Hematopoietic multipotent progenitor cell treated with erythropoietin and hydrocortisone succinate and interleukin-3 and kit ligand, for 4 days (in vitro differentiated cells): ENCODE measurements around the gene UGT1A8.

Experiments
- DNase-seq: peaks from one replicate; pipeline ENCODE4 v3.0.0-alpha.2; 2015

Gene UGT1A8

DNA sequence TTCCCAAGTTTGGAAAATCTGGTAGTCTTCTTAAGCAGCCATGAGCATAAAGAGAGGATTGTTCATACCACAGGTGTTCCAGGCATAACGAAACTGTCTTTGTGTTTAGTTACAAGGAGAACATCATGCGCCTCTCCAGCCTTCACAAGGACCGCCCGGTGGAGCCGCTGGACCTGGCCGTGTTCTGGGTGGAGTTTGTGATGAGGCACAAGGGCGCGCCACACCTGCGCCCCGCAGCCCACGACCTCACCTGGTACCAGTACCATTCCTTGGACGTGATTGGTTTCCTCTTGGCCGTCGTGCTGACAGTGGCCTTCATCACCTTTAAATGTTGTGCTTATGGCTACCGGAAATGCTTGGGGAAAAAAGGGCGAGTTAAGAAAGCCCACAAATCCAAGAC is 154.7 kb downstream of the UGT1A8 start:
- no peak for DNase-seq

DNA sequence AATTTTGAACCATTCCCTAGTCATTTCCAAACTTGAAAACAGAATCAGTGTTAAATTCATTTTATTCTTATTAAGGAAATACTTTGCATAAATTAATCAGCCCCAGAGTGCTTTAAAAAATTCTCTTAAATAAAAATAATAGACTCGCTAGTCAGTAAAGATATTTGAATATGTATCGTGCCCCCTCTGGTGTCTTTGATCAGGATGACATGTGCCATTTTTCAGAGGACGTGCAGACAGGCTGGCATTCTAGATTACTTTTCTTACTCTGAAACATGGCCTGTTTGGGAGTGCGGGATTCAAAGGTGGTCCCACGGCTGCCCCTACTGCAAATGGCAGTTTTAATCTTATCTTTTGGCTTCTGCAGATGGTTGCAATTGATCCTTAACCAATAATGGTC is 155.2 kb downstream of the UGT1A8 start:
- DNase-seq: peak; percentile 13

- DNase-seq: no peak
Measured at GRCh38 chr2:233773854-233774253, 156.4 kb downstream of the UGT1A8 start.

DNA sequence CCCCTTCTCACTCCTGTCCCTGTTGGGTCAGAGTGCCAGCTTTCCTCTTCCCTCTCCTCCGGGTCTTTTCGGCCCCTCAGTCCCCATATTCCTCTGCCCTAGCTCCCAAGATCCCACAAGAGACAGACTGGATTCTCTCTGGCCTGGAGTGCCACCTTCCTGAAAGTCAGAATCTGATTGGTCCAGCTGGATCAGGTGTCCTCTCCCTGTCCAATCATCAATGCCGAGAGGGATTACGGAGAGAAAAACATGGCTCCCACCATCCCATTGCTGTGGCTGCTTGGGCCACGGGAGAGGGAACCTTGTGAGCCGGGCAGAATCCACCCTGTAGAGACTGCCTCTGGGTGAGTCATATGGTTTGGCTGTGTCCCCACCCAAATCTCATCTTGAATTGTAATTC is 158.0 kb downstream of the UGT1A8 start:
- DNase-seq: no peak

- DNase-seq: no peak
Measured at GRCh38 chr2:233778030-233778429, 160.6 kb downstream of the UGT1A8 start, which contains the start of gene MROH2A. TSS of gene MROH2A (plus strand) at chr2:233778330. CDS start at chr2:233779359, 1,029 bp downstream.

- no peak for DNase-seq
Measured at GRCh38 chr2:233779722-233780121, 162.3 kb downstream of the UGT1A8 start.

DNA sequence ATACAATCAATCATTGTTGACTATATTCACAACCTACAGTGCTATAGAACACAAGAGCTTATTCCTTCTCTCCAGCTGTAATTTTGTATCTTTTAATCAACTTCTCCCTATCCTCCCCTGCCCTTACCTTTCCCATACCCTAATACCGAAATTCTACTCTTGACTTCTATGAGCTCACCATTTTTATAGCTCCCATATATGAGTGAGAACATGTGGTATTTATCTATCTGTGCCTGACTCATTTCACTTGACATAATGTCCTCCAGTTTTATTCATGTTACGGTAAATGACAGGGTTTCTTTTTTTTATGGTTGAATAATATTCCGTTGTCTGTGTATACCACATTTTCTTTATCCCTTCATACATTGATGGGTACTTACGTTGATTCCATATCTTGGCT is 163.3 kb downstream of the UGT1A8 start:
- no peak for DNase-seq

- no peak for DNase-seq
Measured at GRCh38 chr2:233789554-233789953, 172.1 kb downstream of the UGT1A8 start.

DNA sequence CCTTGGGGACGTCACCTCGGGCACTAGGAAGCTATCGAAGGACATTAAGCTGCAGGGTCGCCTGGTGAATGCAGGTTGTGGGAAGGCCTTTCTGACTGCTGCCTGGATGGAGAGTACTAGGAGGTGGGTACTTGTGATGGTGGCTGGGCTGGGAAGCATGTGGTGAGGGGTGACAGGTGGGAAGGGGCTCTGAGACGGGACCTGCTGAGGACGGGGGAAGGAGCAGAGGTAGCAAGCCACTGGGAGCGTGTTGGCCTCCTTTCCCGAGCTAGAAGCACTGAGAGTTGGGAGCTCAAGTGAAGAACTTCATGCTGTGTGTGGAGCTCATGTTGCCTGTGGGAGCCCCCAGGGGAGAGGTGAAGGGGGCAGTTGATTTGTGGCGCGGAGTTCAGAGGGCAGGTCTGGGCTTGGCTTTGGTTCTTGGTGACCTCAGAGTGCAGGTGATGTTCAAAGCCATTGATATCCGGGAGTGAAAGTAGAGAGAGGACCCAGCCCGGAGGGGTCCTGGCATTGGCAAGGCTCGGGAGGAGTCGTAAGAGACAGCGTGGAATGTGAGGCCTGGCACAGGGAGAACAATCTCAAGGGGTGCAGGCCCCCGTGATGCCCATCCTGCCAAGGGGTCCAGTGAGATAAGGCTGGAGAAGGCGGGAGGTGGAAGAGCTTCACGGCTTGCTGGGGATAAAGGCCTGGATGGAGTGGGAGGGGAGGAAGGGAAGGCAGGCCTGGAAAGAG is 173.9 kb downstream of the UGT1A8 start:
- no peak for DNase-seq

GRCh38 chr2:233791883-233792329 is 174.5 kb downstream of the UGT1A8 start:
- no peak for DNase-seq

DNA sequence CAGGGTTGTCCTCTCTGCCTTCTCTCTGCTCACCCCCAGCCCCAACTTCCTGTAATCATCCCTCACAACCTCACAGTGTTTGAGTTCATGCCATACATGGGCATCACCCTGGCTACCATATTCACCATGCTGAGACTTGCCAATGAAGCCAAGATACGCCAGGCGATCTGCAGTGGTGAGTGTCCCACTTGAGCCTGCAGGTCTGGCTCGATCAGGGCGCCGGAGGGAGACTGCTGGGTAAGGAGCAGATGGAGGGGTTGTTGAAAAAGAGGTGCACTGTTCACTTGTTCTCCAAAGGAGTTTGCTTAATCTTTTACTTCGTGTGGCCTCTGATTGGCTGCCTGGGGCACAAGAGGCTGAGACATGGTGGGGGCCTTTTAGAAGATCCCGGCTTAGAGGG is 175.3 kb downstream of the UGT1A8 start:
- no peak for DNase-seq

DNA sequence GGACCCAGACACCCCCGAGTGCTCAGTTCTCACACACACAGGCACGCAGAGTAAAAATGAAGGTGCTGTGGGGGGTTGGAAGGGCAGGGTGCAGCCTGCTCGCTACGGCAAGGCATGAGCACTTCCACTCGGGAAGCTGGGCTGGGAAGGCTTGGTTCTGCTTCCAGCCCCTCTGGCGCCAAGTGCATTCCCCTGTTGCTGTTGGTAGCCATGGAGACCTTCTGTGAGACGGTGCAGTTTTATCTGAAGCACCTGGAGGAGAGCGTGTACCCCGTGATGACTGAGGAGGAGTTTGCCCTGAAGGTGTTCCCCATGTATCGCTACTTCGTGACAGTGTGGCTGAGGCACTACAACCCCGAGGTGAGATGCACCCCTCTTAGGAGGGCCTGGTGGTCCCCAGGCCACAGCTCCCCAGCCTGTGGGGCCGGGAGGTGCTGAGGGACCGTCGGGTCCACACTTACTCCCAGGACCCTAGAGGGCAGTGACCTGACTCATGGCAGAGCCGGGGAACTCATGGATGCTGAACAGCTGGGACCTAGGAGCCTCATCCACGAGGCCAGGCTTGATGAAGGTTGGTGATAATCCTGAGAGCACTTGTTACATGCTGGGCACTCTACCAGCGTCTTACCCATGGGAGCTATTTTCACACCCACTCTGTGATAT is 176.2 kb downstream of the UGT1A8 start:
- DNase-seq: no peak

DNA sequence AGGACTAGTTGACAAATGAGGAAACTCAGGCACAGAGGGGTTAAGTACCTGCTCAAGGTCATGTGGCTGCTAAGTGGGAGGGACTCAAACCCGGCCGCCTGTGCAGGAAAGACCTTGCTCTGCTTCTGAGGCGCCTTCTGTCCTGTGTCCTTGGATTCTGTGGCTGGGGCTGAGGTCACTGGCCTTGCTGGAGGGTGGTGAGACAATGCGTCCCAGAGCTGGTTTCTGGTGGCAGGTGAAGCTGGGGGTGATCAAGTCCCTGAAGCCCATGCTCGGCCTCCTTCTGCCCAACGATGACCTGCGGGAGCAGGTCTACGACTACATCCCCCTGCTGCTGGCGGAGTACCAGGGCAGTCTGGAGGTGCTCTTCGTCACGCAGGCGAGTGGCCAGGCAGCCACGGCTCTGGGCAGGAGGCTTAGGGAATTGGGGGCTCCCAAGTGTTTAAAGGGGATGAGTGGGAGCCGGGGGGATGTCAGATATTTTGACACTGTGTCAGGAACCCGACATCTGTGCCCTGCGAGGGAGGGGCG is 176.8 kb downstream of the UGT1A8 start:
- DNase-seq: no peak

- DNase-seq: no peak
Measured at GRCh38 chr2:233795735-233796171, 178.3 kb downstream of the UGT1A8 start.

- DNase-seq: peak; percentile 31
Measured at GRCh38 chr2:233796254-233796653, 178.8 kb downstream of the UGT1A8 start.

DNA sequence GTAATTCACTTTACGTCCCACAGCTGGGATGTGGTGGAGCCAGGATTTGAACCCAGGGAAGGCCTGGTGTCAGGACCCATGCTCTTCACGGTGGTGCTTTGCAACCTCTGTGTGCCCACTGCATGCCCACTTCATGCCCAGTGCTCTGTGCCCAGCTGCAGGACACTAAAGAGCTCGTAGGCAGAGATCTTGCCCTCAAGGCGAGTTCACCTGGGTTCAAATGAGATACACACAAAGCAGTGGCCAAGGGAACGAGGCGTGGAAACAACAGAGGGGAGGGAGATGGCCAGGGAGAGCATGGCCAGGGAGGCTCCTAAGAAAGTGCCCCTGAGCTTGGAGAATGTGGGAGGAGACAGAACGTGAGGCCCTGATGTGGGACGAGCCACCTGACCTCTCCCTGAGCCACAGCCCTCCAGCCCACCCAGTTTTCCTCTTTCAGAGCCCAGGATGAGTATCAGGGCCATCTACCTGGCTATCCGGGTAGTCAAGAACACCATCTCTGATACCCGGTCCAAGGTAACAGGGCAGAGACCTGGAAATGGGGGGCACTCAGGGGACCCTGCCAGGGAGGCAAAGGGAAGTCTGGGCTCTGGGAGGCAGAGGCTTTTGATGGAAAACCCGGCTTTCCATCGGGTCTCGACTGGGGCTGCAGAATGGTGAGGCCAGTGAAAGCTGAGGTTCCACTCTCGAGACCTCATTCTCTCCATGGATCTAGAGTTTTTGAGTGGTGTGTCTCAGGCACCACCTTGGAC is 181.1 kb downstream of the UGT1A8 start:
- no peak for DNase-seq

- DNase-seq: no peak
Measured at GRCh38 chr2:233799087-233799665, 181.7 kb downstream of the UGT1A8 start.

GRCh38 chr2:233799716-233800115 is 182.3 kb downstream of the UGT1A8 start:
- no peak for DNase-seq

GRCh38 chr2:233800208-233800607 is 182.8 kb downstream of the UGT1A8 start:
- no peak for DNase-seq

- peak; percentile 22 for DNase-seq
Measured at GRCh38 chr2:233801357-233802131, 184.1 kb downstream of the UGT1A8 start.

GRCh38 chr2:233802132-233802815 is 184.8 kb downstream of the UGT1A8 start:
- no peak for DNase-seq
